Fibroblast of skin of abdomen (primary cell): Measurements from ENCODE around the gene PCDHB10. TPM values are rescaled to one million over a fixed set of nuclear protein-coding genes. Genes with fewer than 3 reads are reported as not detected.
"Not testable (repeated sequence)": the region's sequence is repeated elsewhere in the genome, so short reads cannot be mapped to it uniquely, and the experiment has no call there.

Experiments
- DNase-seq: peaks from one replicate; pipeline ENCODE4 v3.0.0-alpha.2; 2013
- polyA plus RNA-seq, 2 experiments: library from polyadenylated mRNA; unstranded; fragments of 120-200 nt; gene quantifications; one replicate each; pipeline ENCODE4 v1.2.1, GENCODE V29; 2013; ENCODE audit not compliant: insufficient read length in 2 of 2

PCDHB10 gene
- polyA plus RNA-seq (2013, experiment 1 of 2; ENCODE audit: insufficient read length), result 0.94 TPM
- 0.87 TPM for polyA plus RNA-seq (2013, experiment 2 of 2; ENCODE audit: insufficient read length)

DNA sequence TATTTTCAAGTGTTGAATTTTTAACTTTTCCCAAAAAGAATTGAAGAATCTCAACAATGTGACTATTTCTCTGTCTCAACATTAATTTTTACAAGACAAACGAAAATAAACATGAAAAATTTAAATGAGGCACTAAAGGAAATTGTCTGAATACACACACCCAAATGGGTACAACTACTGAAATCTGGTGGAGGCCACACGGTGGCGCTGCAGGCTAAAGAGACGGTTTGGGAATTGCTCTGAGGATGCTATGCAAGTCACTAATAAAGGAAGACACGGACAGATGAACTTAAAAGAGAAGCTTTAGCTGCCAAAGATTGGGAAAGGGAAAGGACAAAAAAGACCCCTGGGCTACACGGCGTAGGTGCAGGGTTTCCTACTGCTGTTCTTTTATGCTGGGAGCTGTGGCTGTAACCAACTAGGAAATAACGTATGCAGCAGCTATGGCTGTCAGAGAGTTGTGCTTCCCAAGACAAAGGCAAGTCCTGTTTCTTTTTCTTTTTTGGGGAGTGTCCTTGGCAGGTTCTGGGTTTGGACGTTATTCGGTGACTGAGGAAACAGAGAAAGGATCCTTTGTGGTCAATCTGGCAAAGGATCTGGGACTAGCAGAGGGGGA lies at the start of gene PCDHB10:
Gene PCDHB10, plus strand, starts transcription at position 244 of the 616 bp plus-strand sequence. Its CDS starts 200 bp downstream, at position 444.
- DNase-seq, result no peak

DNA sequence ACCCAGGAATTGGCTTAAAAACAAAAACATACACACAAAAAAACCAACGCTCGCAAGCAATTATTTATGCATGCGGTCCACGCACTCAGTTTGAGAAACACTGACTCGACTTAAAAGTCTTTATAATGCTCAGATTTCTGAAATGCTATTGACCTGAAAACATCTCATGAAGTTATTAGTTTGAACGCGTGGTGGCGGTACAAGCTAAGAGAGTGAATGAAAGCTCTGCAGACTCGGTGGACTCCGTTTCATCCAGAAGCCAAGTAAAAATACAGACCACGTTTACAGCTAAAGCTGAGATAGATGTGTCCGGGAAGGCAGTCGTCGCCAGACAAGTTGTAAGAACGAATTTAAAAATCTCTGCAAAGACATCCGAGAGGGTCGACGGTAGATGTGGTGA lies 42.3 kb upstream of the PCDHB10 start, which contains the start of gene PCDHB6:
Gene PCDHB6, plus strand, starts transcription at position 246 of the 400 bp plus-strand sequence. CDS start 201 bp downstream, outside the sequence.
- DNase-seq, result no peak

DNA sequence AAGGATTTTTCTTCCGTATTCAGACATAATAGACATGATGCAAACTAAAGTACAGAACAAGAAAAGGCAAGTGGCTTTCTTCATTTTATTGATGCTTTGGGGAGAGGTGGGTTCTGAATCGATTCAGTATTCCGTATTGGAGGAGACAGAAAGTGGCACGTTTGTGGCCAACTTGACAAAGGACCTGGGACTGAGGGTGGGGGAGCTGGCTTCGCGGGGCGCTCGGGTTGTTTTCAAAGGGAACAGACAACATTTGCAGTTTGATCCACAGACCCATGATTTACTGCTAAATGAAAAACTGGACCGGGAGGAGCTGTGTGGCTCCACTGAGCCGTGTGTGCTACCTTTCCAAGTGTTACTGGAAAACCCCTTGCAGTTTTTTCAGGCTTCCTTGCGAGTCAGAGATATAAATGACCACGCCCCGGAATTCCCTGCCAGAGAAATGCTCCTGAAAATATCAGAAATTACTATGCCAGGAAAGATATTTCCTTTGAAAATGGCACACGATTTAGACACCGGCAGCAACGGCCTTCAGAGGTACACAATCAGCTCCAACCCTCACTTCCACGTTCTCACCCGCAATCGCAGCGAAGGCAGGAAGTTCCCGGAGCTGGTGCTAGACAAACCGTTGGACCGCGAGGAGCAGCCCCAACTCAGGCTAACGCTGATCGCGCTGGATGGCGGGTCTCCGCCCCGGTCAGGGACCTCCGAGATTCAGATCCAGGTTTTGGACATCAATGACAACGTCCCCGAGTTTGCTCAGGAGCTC lies 41.7 kb upstream of the PCDHB10 start:
- DNase-seq, result no peak

DNA sequence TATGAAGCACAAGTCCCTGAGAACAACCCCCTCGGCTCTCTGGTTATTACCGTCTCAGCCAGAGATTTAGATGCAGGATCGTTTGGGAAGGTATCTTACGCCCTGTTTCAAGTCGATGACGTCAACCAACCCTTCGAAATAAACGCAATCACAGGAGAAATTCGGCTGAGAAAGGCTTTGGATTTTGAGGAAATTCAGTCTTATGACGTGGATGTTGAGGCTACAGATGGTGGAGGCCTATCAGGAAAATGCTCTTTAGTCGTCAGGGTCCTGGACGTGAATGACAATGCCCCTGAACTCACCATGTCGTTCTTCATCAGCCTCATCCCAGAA lies 41.2 kb upstream of the PCDHB10 start:
- no peak for DNase-seq

DNA sequence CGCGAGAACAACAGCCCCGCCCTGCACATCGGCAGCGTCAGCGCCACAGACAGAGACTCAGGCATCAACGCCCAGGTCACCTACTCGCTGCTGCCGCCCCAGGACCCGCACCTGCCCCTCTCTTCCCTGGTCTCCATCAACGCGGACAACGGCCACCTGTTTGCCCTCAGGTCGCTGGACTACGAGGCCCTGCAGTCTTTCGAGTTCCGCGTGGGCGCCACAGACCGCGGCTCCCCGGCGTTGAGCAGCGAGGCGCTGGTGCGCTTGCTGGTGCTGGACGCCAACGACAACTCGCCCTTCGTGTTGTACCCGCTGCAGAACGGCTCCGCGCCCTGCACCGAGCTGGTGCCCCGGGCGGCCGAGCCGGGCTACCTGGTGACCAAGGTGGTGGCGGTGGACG lies 40.5 kb upstream of the PCDHB10 start:
- DNase-seq, result not testable (repeated sequence)

DNA sequence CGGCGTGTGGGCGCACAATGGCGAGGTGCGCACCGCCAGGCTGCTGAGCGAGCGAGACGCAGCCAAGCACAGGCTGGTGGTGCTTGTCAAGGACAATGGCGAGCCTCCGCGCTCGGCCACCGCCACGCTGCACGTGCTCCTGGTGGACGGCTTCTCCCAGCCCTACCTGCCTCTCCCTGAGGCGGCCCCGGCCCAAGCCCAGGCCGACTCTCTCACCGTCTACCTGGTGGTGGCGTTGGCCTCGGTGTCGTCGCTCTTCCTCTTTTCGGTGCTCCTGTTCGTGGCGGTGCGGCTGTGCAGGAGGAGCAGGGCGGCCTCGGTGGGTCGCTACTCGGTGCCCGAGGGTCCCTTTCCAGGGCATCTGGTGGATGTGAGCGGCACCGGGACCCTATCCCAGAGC lies 40.1 kb upstream of the PCDHB10 start:
- DNase-seq, result not testable (repeated sequence)

DNA sequence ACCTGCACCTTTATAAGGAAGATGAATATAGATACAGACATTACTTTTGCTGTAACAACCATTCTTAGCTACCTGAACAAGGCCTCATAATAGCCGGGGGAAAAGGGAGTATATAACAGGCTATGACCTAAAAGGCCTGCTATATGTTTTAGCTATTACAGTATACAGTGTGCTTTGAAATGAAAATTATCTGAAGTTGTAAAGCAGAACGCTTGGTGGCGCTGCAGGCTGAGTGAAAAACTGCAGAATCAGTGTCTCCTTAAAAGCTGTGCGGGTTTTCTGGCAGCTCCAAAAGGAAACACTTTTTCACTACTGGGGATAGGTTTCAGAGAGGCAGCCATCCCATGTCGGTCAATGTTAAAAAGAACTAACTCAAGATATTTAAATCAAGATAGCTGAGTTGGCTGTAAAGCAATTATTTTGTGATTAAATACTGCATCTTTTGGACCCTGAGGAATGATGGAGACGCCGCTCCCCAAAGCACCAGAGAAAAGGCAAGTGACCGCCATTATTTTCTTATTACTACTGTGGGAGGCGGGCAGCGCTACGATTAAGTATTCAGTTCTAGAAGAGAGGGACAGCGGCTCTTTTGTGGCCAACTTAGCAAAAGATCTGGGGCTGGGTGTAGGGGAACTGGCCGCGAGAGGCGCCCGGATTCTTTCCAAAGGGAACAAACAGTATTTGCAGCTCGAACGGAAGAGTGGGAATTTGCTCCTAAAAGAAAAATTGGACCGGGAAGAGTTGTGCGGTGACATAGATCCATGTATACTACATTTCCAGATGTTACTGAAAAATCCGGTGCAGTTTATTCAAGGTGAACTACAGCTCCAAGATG lies 36.4 kb upstream of the PCDHB10 start:
- DNase-seq, result no peak

DNA sequence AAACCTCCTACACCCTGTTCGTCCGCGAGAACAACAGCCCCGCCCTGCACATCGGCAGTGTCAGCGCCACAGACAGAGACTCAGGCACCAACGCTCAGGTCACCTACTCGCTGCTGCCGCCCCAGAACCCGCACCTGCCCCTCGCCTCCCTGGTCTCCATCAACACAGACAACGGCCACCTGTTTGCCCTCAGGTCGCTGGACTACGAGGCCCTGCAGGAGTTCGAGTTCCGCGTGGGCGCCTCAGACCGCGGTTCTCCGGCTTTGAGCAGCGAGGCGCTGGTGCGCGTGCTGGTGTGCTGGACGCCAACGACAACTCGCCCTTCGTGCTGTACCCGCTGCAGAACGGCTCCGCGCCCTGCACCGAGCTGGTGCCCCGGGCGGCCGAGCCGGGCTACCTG lies 34.8 kb upstream of the PCDHB10 start:
- not testable (repeated sequence) for DNase-seq

DNA sequence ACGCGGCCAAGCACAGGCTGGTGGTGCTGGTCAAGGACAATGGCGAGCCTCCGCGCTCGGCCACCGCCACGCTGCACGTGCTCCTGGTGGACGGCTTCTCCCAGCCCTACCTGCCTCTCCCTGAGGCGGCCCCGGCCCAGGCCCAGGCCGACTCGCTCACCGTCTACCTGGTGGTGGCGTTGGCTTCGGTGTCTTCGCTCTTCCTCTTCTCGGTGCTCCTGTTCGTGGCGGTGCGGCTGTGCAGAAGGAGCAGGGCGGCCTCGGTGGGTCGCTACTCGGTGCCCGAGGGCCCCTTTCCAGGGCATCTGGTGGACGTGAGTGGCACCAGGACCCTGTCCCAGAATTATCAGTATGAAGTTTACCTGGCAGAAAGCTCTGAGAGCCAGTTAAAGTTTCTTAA lies 34.3 kb upstream of the PCDHB10 start:
- not testable (repeated sequence) for DNase-seq

DNA sequence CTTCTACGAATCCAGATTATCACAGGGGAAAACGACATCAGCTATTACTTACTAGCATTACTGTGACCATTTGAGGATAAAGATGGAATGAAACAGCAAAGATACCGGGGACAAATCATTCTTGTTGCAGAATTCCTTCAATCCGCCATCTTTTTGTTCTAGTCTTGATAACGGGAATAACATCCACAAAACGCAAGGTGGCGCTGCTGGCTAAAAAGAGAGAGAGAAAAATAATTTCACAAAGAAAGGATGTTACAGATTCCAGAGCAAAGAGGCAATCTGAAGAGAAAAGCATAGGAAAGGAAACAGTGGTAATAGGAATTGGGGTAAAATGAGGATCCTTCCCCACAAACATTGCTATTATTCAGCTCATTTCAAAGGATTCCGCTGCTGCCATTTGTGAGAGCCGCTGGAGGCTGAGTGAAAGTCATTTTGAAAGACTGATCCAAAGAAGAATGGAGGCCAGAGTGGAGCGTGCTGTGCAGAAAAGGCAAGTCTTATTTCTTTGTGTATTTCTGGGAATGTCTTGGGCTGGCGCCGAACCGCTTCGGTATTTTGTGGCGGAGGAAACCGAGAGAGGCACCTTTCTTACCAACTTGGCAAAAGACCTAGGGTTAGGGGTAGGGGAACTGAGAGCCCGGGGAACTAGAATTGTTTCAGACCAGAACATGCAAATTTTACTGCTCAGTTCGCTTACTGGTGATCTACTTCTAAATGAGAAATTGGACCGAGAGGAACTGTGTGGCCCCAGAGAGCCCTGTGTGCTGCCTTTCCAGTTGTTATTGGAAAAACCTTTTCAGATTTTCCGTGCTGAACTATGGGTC lies 19.6 kb upstream of the PCDHB10 start, which contains the start of gene PCDHB7:
Gene PCDHB7, plus strand, starts transcription at position 264 of the 824 bp plus-strand sequence. Its CDS starts 192 bp downstream, at position 456.
- peak; percentile 7 for DNase-seq

DNA sequence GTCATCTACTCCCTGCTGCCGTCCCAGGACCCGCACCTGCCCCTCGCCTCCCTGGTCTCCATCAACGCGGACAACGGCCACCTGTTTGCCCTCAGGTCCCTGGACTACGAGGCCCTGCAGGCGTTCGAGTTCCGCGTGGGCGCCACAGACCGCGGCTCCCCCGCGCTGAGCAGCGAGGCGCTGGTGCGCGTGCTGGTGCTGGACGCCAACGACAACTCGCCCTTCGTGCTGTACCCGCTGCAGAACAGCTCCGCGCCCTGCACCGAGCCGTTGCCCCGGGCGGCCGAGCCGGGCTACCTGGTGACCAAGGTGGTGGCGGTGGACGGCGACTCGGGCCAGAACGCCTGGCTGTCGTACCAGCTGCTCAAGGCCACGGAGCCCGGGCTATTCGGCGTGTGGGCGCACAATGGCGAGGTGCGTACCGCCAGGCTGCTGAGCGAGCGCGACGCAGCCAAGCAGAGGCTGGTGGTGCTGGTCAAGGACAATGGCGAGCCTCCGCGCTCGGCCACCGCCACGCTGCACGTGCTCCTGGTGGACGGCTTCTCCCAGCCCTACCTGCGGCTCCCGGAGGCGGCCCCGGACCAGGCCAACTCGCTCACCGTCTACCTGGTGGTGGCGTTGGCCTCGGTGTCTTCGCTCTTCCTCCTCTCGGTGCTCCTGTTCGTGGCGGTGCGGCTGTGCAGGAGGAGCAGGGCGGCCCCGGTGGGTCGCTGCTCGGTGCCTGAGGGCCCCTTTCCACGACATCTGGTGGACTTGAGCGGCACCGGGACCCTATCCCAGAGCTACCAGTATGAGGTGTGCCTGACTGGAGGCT lies 17.7 kb upstream of the PCDHB10 start:
- DNase-seq, result not testable (repeated sequence)

DNA sequence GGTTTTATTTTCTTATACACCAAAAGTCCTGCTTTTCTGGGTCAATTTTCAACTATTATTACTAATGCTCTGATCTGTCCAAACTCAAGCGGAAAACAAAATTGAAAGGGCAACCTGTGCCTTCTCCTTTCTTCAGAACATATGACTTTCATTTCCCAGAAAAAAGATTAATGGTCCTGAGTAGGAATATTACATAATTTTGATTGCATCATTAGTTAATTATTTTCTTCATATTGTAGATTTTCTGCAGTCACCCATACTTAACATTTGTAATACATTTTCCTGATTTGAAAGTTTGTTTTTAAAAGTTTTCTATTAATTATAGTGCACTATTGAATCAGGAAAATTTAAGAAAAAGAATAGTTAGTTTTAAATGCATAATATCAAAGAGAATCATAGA lies 16.2 kb upstream of the PCDHB10 start:
- no peak for DNase-seq

DNA sequence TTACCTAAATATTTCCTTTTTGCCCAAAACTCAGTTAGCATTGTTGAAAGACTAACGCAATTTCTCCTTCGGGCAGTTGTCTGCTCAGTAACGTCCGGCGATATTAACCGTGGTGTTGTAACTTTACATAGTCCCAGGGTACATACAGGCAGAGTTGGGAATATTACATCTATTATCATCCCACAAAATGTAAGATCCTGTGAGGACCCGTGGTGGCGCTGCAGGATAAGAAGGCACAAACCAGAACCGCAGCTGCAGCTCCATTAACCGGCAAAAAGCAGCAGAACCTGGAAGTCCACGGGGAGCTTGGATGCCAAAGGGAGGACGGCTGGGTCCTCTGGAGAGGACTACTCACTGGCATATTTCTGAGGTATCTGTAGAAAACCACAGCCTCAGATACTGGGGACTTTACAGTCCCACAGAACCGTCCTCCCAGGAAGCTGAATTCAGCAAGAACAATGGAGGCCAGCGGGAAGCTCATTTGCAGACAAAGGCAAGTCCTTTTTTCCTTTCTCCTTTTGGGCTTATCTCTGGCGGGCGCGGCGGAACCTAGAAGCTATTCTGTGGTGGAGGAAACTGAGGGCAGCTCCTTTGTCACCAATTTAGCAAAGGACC lies 14.5 kb upstream of the PCDHB10 start, which contains the start of gene PCDHB8:
Gene PCDHB8, plus strand, starts transcription at position 214 of the 615 bp plus-strand sequence. Its CDS starts 245 bp downstream, at position 459.
- not testable (repeated sequence) for DNase-seq

DNA sequence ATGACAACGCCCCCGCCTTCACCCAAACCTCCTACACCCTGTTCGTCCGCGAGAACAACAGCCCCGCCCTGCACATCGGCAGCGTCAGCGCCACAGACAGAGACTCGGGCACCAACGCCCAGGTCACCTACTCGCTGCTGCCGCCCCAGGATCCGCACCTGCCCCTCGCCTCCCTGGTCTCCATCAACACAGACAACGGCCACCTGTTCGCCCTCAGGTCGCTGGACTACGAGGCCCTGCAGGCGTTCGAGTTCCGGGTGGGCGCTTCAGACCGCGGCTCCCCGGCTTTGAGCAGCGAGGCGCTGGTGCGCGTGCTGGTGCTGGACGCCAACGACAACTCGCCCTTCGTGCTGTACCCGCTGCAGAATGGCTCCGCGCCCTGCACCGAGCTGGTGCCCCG lies 12.8 kb upstream of the PCDHB10 start:
- DNase-seq, result not testable (repeated sequence)

DNA sequence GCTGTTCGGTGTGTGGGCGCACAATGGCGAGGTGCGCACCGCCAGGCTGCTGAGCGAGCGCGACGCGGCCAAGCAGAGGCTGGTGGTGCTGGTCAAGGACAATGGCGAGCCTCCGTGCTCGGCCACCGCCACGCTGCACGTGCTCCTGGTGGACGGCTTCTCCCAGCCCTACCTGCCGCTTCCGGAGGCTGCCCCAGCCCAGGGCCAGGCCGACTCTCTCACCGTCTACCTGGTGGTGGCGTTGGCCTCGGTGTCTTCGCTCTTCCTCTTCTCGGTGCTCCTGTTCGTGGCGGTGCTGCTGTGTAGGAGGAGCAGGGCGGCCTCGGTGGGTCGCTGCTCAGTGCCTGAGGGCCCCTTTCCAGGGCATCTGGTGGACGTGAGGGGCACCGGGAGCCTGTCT lies 12.3 kb upstream of the PCDHB10 start:
- DNase-seq, result not testable (repeated sequence)

DNA sequence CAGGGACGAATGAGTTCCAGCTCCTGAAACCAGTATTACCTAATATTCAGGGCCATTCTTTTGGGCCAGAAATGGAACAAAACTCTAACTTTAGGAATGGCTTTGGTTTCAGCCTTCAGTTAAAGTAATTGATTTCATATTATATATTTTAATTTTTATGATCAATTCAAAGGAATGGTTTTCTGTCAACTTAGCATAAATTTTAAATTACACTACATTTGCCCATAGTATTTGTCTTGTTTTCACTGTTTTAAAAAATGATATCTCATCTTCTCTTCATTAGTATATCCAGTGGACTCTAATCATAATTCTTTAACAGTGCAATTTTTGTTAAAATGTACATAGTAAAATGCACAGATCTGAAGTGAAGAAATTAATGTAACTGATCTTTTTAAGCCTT lies 11.8 kb upstream of the PCDHB10 start:
- DNase-seq, result no peak

DNA sequence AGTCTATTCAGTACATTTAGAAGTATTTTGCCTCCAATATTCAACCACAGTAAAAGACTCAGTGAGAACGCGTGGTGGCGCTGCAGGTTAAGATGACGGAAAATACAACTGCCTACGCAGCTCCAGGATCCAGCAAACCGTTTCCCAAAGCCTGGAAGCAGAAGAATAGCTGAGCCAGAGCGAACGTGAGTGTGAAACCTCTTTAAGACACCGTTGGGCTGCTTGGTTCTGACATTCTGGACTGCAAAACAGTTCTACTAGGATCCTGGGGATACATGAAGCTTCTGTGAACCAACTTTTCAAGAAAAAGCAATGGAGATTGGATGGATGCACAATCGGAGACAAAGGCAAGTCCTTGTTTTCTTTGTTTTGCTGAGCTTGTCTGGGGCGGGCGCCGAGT lies 9.9 kb upstream of the PCDHB10 start, which contains the start of gene PCDHB16:
Gene PCDHB16, plus strand, starts transcription at position 140 of the 400 bp plus-strand sequence. Its CDS starts 173 bp downstream, at position 313.
- peak; percentile 10 for DNase-seq

DNA sequence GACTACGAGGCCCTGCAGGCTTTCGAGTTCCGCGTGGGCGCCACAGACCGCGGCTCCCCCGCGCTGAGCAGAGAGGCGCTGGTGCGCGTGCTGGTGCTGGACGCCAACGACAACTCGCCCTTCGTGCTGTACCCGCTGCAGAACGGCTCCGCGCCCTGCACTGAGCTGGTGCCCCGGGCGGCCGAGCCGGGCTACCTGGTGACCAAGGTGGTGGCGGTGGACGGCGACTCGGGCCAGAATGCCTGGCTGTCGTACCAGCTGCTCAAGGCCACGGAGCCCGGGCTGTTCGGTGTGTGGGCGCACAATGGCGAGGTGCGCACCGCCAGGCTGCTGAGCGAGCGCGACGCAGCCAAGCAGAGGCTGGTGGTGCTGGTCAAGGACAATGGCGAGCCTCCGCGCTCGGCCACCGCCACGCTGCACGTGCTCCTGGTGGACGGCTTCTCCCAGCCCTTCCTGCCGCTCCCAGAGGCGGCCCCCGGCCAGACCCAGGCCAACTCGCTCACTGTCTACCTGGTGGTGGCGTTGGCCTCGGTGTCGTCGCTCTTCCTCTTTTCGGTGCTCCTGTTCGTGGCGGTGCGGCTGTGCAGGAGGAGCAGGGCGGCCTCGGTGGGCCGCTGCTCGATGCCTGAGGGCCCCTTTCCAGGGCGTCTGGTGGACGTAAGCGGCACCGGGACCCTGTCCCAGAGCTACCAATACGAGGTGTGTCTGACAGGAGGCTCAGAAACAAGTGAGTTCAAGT lies 7.9 kb upstream of the PCDHB10 start:
- DNase-seq, result not testable (repeated sequence)

DNA sequence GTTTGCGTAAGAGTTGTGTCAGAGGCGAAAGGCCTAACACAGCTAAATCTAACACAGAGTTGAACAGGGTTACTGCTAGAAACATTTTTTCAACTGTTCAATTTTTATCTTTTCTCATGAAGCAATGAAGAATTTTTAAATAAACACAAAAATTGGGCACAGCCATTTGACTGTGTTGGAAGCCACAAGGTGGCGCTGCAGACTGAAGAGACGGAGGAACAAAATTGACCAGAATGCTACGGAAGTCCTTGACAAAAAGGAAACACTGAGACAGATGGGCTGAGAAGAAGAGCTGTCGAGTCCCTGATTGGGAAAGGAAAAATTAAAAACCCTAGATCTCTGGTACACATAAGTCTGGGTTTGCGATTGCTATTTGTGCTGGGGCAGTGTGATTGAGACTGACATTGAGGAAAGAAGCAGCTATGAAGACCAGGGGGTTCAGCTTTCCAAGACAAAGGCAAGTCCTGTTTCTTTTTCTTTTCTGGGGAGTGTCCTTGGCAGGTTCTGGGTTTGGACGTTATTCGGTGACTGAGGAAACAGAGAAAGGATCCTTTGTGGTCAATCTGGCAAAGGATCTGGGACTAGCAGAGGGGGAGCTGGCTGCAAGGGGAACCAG lies 5.1 kb upstream of the PCDHB10 start, which contains the start of gene PCDHB9:
Gene PCDHB9, plus strand, starts transcription at position 265 of the 616 bp plus-strand sequence. Its CDS starts 158 bp downstream, at position 423.
- DNase-seq, result no peak
